ENCODE data around the gene DAGLA.

The DAGLA gene

DNA sequence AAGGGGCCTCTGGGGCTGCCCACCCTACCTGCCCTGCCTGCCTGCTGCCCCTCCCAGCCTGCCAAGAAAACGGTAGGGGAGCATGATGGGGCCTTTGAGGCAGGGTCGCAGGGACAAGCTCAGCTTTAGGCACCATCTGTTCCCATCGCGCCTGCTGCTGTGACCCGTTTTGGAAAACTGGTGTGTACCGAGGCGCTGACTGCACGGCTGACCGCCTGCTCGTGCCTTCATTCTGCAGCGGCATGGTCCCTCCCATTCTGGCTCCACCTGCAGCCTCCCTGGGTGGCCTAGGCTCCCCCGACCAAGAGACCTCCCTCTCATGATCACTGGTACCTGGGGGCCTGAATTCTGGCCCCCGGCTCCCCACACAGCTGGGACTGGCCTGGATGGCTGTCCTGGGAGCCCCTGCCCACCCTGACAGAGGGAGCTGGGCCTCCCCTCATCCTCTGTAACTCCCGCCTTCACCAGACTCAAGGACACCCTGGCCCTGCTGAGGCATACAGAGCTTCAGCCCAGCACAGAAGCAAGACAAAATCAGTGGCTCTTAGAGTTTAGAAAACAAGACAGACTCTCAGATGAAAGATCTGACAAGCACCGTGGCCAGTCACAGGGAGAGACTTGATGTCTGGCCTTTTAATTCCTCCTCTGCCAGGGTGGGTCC lies 65.7 kb downstream of the DAGLA start:
- no peak for DNase-seq
- H3K4me2 ChIP-seq (ENCODE audit: low read depth, low read length): no peak overlapping the region
- H3K36me3 ChIP-seq (replicated peaks; ENCODE audit: insufficient read depth, low read length): no peaks in the 10 kb centered on the region
- no peaks in the 10 kb centered on the region for H3K4me1 ChIP-seq (ENCODE audit: low read length)
- H3K9ac ChIP-seq (ENCODE audit: low read length): no peak overlapping the region
- TF ChIP-seq, protein P1, sequence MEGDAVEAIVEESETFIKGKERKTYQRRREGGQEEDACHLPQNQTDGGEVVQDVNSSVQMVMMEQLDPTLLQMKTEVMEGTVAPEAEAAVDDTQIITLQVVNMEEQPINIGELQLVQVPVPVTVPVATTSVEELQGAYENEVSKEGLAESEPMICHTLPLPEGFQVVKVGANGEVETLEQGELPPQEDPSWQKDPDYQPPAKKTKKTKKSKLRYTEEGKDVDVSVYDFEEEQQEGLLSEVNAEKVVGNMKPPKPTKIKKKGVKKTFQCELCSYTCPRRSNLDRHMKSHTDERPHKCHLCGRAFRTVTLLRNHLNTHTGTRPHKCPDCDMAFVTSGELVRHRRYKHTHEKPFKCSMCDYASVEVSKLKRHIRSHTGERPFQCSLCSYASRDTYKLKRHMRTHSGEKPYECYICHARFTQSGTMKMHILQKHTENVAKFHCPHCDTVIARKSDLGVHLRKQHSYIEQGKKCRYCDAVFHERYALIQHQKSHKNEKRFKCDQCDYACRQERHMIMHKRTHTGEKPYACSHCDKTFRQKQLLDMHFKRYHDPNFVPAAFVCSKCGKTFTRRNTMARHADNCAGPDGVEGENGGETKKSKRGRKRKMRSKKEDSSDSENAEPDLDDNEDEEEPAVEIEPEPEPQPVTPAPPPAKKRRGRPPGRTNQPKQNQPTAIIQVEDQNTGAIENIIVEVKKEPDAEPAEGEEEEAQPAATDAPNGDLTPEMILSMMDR (IDR thresholded peaks at IDR 0.05; ENCODE audit: low read length): no peak
- TF ChIP-seq EZH2phosphoT487 (IDR thresholded peaks at IDR 0.05; ENCODE audit: low read length) (no peak), EZH2 (optimal IDR thresholded peaks at IDR 0.05; ENCODE audit: low read depth, low read length) (no peak)
- H3K79me2 ChIP-seq (ENCODE audit: low read length): no peaks in the 10 kb centered on the region
- H4K20me1 ChIP-seq (ENCODE audit: insufficient read depth, low read length): no peaks in the 10 kb centered on the region
- H3K9me2 ChIP-seq (replicated peaks; ENCODE audit: insufficient read depth, low read length): no peaks in the 10 kb centered on the region
- peaks cover 76% of the 10 kb centered on the region for H3K27me3 ChIP-seq (replicated peaks; ENCODE audit: insufficient read depth, low read length)
- H3K4me3 ChIP-seq (ENCODE audit: low read length): no peak overlapping the region
- H2AFZ ChIP-seq (ENCODE audit: low read length): no peak overlapping the region
- no peaks in the 10 kb centered on the region for H3F3A ChIP-seq (ENCODE audit: insufficient read depth, low read length)
- no peak overlapping the region for H3K27ac ChIP-seq (ENCODE audit: low read length)
- H3K9me3 ChIP-seq (replicated peaks; ENCODE audit: insufficient read depth, low read length): no peaks in the 10 kb centered on the region

DNA sequence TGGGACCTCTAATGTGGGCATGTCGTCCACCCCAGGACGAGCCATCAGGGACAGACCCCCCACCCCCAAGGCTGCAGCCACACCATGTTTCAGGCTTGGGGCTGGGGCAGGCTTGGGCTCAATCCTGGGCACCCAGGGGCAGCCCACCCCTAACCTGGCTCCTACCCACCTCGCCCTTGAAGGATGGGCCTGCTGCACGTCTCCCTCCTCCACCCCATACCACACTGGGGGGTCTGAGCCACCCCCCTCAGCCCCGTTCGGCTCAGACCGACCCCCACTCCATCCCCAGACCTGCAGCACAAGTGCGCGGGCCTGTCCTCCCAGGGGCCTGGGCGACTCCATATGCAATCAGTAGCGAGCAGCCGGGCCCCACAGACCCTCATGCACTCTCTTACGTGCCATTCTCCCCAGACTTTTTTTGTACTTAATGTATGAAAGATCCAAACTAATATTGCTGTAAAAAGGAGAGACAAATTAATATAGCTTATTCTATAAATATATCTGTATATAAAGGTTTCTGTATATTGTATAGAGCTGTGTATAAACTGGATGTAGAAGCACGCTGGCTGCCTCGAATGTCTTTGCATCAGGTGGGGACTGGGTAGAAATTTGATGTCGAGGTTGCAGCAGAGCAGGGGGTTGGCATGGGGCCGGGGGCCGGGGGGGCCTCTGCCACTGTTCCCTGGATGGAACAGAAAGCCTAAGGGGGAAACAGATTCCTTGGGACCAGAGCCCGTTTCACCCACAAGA lies 66.4 kb downstream of the DAGLA start:
- no peak for DNase-seq
- Histone ChIP-seq H3F3A (ENCODE audit: insufficient read depth, low read length) (no peaks in the 10 kb centered on the region), H3K27me3 (replicated peaks; ENCODE audit: insufficient read depth, low read length) (peaks cover 74% of the 10 kb centered on the region), H3K36me3 (replicated peaks; ENCODE audit: insufficient read depth, low read length) (no peaks in the 10 kb centered on the region), H3K9me3 (replicated peaks; ENCODE audit: insufficient read depth, low read length) (no peaks in the 10 kb centered on the region), H3K9me2 (replicated peaks; ENCODE audit: insufficient read depth, low read length) (no peaks in the 10 kb centered on the region), H3K79me2 (ENCODE audit: low read length) (no peaks in the 10 kb centered on the region), H4K20me1 (ENCODE audit: insufficient read depth, low read length) (no peaks in the 10 kb centered on the region), H3K27ac (ENCODE audit: low read length) (no peak overlapping the region), H3K4me1 (ENCODE audit: low read length) (no peaks in the 10 kb centered on the region), H3K4me2 (ENCODE audit: low read depth, low read length) (no peak overlapping the region), H2AFZ (ENCODE audit: low read length) (no peak overlapping the region), H3K4me3 (ENCODE audit: low read length) (no peak overlapping the region), H3K9ac (ENCODE audit: low read length) (no peak overlapping the region)
- no peak for TF ChIP-seq EZH2 (optimal IDR thresholded peaks at IDR 0.05; ENCODE audit: low read depth, low read length)
- TF ChIP-seq EZH2phosphoT487 (IDR thresholded peaks at IDR 0.05; ENCODE audit: low read length): no peak
- TF ChIP-seq, protein P1 (IDR thresholded peaks at IDR 0.05; ENCODE audit: low read length): no peak

DNA sequence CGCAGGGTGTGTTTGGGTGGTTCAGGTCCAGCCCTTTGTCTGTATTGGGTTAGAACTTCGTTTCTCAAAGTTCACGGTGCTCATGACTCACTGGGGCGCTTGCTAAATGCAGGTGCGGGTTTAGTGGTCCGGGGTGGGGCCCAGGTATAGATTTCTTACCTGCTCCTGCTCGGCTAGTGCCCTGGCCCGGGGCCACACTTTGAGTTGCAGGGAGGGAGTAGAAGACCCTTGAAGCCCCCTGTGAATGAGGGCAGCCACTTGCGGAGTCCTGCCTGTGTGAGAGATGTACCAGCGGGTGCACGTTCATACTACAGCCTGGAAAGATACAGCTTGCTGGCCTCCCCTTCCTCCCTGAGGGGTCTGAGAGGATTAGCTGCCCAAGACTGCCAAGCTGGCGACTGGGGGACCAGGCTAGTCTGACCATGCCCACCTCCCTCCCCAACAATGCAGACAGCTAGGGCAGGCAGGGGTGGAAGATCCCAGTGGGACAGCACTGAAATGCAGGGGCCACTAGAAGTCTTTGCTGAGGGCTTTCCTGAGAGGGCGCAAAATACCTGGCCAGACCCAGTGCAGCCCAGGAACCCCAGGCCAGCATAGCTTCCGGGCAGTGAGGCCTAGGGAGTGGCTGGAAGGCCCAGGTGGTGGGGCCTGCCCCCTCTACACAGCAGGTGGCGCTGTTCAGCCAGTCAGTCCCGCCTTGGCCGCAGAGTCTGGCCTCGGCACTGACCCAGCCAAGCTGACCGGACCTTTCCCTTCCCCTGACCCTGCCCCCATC lies 67.2 kb downstream of the DAGLA start:
- Histone ChIP-seq H3K27ac (ENCODE audit: low read length) (no peak overlapping the region), H3K4me3 (ENCODE audit: low read length) (no peak overlapping the region), H4K20me1 (ENCODE audit: insufficient read depth, low read length) (no peaks in the 10 kb centered on the region), H3F3A (ENCODE audit: insufficient read depth, low read length) (no peaks in the 10 kb centered on the region), H3K9ac (ENCODE audit: low read length) (no peak overlapping the region), H2AFZ (ENCODE audit: low read length) (peak overlapping the region; percentile 24; the same call in 1 of the 2 replicates), H3K4me1 (ENCODE audit: low read length) (no peaks in the 10 kb centered on the region; the same call in 1 of the 2 replicates), H3K36me3 (replicated peaks; ENCODE audit: insufficient read depth, low read length) (no peaks in the 10 kb centered on the region), H3K79me2 (ENCODE audit: low read length) (no peaks in the 10 kb centered on the region), H3K27me3 (replicated peaks; ENCODE audit: insufficient read depth, low read length) (peaks cover 72% of the 10 kb centered on the region), H3K9me3 (replicated peaks; ENCODE audit: insufficient read depth, low read length) (no peaks in the 10 kb centered on the region), H3K9me2 (replicated peaks; ENCODE audit: insufficient read depth, low read length) (no peaks in the 10 kb centered on the region), H3K4me2 (ENCODE audit: low read depth, low read length) (peak overlapping the region; percentile 27; the same call in 1 of the 2 replicates)
- TF ChIP-seq EZH2phosphoT487 (IDR thresholded peaks at IDR 0.05; ENCODE audit: low read length): no peak
- no peak for TF ChIP-seq EZH2 (optimal IDR thresholded peaks at IDR 0.05; ENCODE audit: low read depth, low read length)
- TF ChIP-seq, protein P1 (IDR thresholded peaks at IDR 0.05; ENCODE audit: low read length): peak; percentile 87
- peak; percentile 47 for DNase-seq

Data from MM.1S (cell line).